Mucosa of descending colon (tissue), 3 donors: ENCODE results near the gene KPNA5. TPM values are rescaled to one million over a fixed set of nuclear protein-coding genes. Genes with fewer than 3 reads are reported as not detected.

Experiments
- ATAC-seq: fragments of 200-7000 bp; cut with Tn5 transposase; one replicate; pipeline ENCODE4 v1.9.1; 2020; ENCODE audit warnings: mild to moderate bottlenecking, moderate library complexity
- DNase-seq, 3 donors: peaks; one replicate each; pipeline ENCODE4 v3.0.0-alpha.2; 2020
- H3K36me3 ChIP-seq: fragments of 200-600 bp; one replicate; pipeline ENCODE4 v1.8.0; 2021; ENCODE audit warnings: low read depth, mild to moderate bottlenecking
- H3K4me1 ChIP-seq: fragments of 200-600 bp; one replicate; pipeline ENCODE4 v1.8.0; 2021; ENCODE audit warnings: low read depth, mild to moderate bottlenecking
- H3K4me3 ChIP-seq: fragments of 200-600 bp; one replicate; pipeline ENCODE4 v1.8.0; 2021; ENCODE audit warnings: mild to moderate bottlenecking
- H3K9me3 ChIP-seq: fragments of 200-600 bp; one replicate; pipeline ENCODE4 v1.8.0; 2021; ENCODE audit warnings: mild to moderate bottlenecking
- intact Hi-C, 2 donors: fragments of 100-400 bp; cut with DNase I in 1 of 2; cut with micrococcal nuclease in 1 of 2; formaldehyde crosslinking; loops; one replicate each; pipeline versions ENCODE4 v1.11.0 to v1.11.1; 2022; cut with DNase I, micrococcal nuclease
- long read RNA-seq, 2 donors: library from polyadenylated mRNA; unstranded; transcript quantifications; one replicate each; pipeline ENCODE4 v2.0.0, GENCODE V29; 2019 to 2021
- total RNA-seq, 3 donors: library from RNA; stranded (reverse); fragmentation: NEBNext Ultra II Directional in 2 of 3; extraction: Animal tissue kit (Norgen Biotek cat#: 25700) in 2 of 3; gene quantifications; one replicate each; pipeline versions ENCODE4 v1.2.1 to v1.2.4, GENCODE V29; 2021 to 2023
- TF ChIP-seq, protein P1 (sequence below): fragments of 200-600 bp; IDR thresholded peaks from one replicate; pipeline ENCODE4 v1.8.0; 2022; ENCODE audit warnings: antibody characterized with exemption, mild to moderate bottlenecking
- donor health status: DM: no; HTN: no; CAD: no; lungs with moderate emphysema.
- donor health status: DM: no; HTN: no; CAD: no.
- donor health status: DM: no; HTN: yes; CAD: no.

Gene KPNA5
- 10 to 100 TPM in 1 of 3 donors, 1 to 10 TPM in 2; 5.5 to 19.5 (median 6.7) TPM for total RNA-seq
- long read RNA-seq, donor 1, full-length matches to known transcripts, result 14 of 18 reads
- long read RNA-seq, donor 1, partial matches to known transcripts, result 1 of 18 reads
- long read RNA-seq, donor 1, other reads (novel, unspliced or antisense), result 3 of 18 reads
- long read RNA-seq, donor 2, result 0 reads

DNA sequence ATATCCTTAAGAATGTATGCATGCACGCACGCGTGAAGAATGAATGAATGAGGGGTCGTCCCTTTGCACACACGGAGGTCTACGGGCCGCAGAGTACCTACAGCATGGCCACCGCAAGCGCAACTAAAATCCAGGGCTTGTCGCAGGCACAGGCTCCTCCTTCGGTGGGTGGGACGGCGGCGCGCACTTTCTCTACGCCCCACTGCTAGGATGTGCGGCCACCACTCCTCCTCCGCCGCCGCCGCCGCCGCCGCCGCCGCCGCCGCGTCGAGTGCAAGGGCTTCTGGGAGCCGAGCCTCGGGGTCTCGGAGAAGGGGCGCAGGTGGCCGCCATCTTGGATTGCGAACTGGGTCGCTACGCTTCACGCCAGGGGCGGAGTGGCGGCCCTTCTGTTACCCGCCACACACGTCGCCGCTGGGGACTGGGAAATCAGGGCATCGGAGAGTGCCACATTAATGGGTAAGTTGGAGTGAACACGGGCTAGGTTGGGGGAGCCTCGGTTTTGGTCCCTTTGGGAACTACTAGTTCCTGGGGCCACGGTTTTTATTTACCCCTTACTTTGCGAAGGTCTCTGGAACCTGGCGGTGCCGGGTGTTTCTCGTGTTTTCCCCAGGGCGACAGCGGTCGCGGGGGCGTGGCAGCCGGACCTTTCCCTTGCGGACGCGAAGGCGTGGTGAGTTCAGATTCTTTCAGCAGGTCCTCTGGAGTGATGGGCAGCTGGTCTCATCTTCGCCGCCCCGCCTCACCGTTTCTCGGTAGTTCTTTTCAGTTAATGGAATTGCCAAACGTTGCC is at the start of gene KPNA5:
Gene KPNA5 (plus strand): TSS at position 332 of the 793 bp plus-strand sequence. CDS start 124 bp downstream, at position 456.
- TF ChIP-seq, protein P1, sequence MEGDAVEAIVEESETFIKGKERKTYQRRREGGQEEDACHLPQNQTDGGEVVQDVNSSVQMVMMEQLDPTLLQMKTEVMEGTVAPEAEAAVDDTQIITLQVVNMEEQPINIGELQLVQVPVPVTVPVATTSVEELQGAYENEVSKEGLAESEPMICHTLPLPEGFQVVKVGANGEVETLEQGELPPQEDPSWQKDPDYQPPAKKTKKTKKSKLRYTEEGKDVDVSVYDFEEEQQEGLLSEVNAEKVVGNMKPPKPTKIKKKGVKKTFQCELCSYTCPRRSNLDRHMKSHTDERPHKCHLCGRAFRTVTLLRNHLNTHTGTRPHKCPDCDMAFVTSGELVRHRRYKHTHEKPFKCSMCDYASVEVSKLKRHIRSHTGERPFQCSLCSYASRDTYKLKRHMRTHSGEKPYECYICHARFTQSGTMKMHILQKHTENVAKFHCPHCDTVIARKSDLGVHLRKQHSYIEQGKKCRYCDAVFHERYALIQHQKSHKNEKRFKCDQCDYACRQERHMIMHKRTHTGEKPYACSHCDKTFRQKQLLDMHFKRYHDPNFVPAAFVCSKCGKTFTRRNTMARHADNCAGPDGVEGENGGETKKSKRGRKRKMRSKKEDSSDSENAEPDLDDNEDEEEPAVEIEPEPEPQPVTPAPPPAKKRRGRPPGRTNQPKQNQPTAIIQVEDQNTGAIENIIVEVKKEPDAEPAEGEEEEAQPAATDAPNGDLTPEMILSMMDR, result no peak
- H3K4me1 ChIP-seq, result no peaks in the 10 kb centered on the region
- intact Hi-C loops, result no loop called here
- DNase-seq (peak; percentile 91 to 95 (median 93)), ATAC-seq (peak; percentile 99)
- no peaks in the 10 kb centered on the region for H3K36me3 ChIP-seq
- H3K4me3 ChIP-seq, result peak within 1 kb of the TSS; percentile 64
- H3K9me3 ChIP-seq, result no peaks in the 10 kb centered on the region

DNA sequence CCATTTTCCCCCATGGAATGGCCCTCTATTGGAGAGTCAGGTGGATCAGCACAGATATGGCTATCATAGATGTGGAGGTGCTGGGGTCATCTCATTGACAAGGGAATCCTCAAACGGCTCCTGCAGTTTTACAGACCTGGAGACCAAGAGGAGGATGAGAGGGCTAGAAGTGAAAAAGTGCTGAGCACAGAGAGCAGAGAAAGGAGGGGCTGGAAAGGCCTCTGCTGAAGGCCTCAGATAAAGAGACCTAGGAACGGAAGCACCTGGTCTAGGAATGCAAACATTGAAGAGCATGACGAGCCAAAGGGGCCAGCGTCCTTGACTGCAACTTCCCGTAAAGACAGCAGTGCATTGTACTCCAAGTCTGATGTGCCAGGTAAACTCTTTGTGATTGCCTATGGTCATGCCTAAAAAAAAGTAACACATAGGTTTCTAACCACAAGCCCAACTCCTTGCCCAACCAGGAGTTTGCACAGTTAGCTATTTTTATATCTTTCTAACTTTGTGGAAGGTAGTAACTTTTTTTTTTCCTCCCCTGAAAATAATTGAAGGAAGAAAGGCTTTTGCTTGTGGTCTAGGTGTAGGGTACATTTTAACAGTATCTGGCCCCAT is 49.5 kb upstream of the KPNA5 start:
- Histone ChIP-seq H3K4me1 (no peaks in the 10 kb centered on the region), H3K36me3 (no peaks in the 10 kb centered on the region), H3K4me3 (no peak overlapping the region), H3K9me3 (no peaks in the 10 kb centered on the region)
- TF ChIP-seq, protein P1, result no peak
- ATAC-seq (peak; percentile 31), DNase-seq (no peak)
- intact Hi-C loops, result no loop called here

DNA sequence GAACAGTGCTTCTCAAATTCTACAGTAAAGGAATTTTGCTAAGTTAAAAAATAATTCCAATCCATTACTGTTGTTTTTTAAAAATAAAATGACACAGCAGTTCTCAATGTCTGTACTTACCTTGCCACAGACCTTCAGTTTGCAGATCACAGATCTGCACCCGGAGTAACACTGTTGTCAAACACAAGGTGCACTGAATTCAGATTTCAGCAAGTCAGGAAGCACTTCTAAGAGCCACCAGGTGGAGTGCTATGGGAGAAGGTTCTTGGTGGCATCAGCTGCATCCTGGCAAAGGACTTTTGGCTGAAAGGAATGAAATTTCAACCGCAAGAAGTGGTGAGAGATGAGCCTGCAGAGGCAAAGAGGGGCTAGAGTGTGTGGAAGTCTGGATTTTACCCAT is 47.3 kb upstream of the KPNA5 start:
- Histone ChIP-seq H3K4me1 (no peaks in the 10 kb centered on the region), H3K36me3 (no peaks in the 10 kb centered on the region), H3K4me3 (no peak overlapping the region), H3K9me3 (no peaks in the 10 kb centered on the region)
- TF ChIP-seq, protein P1, result no peak
- ATAC-seq (no peak), DNase-seq (no peak)
- intact Hi-C loops, result no loop called here

DNA sequence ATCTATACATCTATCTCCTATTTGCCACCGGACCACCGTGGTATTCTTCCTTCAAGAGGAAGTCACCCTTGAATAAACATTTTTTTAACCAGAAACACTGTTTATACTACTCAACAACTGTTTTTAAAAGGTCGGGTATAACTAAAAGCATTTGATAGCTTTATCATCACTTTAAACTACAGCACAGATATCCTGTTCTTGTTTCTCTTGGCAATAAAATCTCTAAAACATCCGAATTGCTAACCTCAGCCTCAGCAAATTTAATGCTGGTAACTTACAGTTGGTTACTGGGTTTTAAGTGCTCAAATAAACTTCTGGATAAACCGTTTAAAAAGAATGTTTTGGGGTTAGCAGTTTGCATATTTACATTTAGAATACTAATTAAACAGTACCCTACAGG is 32.9 kb upstream of the KPNA5 start:
- intact Hi-C loops, result loop anchor here in 1 of 2 donors (5.0 kb wide), 1 partner anchor 111 kb away; no protein-coding TSS in a partner anchor
- Histone ChIP-seq H3K4me1 (no peaks in the 10 kb centered on the region), H3K36me3 (no peaks in the 10 kb centered on the region), H3K9me3 (no peaks in the 10 kb centered on the region), H3K4me3 (no peak overlapping the region)
- DNase-seq (no peak), ATAC-seq (no peak)
- TF ChIP-seq, protein P1, result no peak

DNA sequence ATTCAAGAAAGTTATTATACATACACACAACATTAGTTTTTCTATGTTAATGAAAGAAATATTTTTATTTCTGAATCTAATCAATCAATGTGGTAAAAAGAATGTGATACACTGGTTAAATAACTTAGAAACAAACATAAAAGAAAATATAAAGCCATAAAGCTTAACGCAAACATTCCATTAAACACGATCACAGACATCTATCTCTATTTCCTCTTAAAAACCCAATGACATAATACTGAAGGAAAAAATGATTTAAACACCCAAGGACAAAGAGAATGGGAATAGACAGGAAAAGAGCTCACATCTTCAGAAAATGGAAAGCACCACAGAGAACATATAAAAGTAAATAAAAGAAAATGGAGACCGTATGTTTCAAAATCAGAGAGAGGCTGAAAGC is 31.9 kb upstream of the KPNA5 start:
- Histone ChIP-seq H3K4me3 (no peak overlapping the region), H3K4me1 (no peaks in the 10 kb centered on the region), H3K9me3 (no peaks in the 10 kb centered on the region), H3K36me3 (no peaks in the 10 kb centered on the region)
- DNase-seq (no peak), ATAC-seq (no peak)
- intact Hi-C loops, result loop anchor here in 1 of 2 donors (5.0 kb wide), 1 partner anchor 112 kb away; no protein-coding TSS in a partner anchor
- TF ChIP-seq, protein P1, result no peak
